IPS-NIHi7 (cell line): Measurements from ENCODE around the gene CHRM4.

Experiments used
- DNase-seq: peaks from one replicate; pipeline ENCODE4 v3.0.0; 2012; ENCODE audit warnings: mixed read lengths; ENCODE audit errors: extremely low spot score

CHRM4 gene

DNA sequence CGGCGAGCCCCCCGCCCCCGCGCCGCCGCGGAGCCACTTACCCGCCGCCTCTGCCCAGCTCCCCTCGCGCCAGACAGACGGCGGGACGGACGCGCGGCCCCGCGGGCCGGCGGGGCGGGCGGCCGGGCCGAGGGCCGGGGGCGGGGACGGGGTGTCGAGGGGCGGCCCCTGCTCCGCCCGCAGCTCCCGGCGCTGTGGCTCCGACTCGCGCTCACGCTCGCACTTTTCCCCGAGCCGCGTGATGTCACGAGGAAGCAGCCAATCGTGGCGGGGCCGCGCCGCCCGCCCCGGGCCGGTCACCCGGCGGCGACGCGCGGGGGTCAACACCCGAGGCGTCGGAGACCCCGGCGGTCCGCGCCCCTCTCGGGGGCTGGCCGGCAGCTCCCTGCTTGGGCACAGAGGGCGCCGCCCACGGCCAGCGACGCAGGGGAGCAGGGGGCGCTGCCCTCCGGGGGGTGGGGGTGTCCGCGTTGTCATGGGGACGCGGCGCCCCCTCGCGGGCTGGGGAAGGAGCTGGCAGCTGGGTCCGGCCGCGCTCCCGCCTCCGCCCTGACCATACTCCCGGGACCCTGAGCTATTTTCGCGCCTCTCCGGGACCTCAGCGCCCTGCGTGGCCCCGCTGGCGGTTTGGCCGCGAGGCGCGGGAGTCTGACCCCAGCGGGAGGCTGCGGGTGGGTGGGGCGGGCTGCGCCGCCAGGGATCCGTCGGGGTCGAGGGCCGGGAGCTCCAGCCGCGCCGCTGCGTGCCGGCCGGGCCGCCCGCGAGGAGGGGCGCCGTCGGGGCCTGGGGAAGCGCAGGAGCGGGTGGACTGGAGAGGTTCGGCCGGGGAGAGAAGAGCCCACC lies at the start of gene CHRM4:
CHRM4 (minus strand) TSS at position 199 of the 843 bp plus-strand sequence. CDS start 5,219 bp downstream, outside the sequence.
- DNase-seq, result peak; percentile 82

DNA sequence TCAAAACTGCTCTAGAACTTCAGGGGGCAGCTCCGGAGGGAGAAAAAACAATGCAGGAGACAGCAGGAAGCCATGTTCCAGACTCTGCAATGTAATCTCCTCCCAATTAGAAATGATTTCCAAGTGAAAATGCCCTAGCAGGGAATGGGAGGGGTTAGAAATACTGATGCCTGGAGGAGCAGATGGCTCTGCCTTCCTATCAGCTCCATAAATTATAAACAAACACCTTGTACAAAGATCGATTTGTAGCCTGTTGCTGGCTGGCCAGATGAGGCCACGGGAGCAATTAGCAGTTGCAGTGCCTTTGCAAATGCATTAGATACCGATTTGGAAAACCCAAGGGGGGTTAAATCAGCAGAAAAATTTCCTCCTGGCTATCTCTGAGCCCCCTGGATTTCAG lies 46.6 kb upstream of the CHRM4 start:
- no peak for DNase-seq

DNA sequence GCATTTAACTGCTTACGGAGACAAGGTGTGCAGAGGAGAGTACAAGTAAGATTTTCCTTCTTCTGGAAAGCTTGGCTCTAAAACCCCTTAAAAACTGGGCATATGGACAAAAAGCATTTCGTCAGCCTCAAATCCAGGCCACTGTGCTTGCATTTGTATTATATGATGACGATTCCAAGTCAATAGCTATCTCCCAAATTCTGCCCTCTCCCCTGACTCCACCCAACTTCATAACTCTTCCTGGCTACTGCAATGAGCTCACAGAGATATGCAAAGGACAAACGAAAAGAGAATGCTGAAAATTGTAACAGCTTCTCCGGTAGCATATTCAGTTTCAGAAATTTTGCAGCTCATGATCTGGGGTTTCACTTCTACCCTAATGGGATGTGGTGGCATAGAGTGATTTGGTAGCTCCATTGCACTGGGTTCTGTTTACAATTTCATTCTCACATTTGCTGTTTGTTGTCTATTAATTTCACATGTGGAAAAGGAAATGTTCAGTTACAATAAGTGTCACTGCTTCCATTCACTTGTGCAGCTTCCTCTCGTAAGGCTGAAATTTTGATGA lies 45.6 kb upstream of the CHRM4 start:
- no peak for DNase-seq

DNA sequence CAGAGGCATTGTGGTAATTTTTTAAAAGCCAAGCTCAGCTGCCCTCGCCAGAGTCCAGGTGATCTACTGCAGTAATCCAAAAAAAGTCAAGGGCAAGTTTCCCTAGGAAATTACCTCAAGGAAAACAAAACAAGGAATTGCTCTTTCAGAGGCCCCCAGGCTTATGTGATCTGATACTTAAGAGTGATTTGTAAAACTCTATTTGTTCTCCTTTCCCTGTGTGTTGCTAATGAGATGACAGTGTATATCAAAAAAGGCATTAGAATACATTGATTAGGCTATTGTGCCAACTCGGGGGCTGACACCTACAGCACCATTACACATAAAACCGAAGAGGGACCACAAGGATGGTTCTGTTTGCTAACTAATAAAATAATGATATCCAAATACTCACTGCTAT lies 44.5 kb upstream of the CHRM4 start:
- DNase-seq, result no peak

DNA sequence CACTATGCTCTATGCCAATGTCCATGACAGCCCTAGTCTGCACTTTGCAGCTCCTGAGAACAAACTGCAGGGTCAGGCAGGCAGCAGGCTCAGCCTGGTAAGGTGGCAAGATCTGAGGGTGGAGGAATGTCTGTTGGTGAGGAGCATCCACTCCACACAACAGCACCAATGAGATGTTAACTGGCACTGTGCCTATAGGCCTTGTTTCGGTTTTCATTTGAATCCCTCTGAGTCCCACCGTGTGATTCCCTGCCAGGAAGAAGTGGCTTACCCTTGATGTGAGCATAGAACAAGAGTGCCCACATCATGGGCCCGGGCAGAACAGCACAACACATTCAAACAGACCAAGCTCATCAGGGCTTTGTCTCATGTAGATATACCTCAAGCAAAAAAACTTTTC lies 44.1 kb upstream of the CHRM4 start:
- DNase-seq, result no peak

DNA sequence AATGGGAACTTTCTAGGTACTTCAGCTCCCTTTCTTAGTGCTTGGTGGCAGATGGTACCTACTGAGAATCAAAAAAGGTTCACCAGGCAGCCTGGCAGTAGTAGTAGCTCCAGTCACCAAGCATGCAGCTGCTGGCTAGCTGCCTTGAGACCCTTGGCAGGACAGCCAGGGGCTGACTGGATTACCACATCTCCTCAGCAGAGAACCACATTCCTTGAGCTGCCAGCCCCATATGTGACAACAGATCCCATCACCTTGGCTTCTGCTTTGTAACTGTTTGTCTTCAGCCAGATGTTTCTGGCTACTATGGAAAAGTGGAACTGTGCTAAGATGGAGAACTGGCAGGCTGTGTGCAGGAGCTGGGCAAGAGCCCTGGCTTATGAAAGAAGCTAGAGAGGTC lies 39.6 kb upstream of the CHRM4 start:
- DNase-seq, result no peak

DNA sequence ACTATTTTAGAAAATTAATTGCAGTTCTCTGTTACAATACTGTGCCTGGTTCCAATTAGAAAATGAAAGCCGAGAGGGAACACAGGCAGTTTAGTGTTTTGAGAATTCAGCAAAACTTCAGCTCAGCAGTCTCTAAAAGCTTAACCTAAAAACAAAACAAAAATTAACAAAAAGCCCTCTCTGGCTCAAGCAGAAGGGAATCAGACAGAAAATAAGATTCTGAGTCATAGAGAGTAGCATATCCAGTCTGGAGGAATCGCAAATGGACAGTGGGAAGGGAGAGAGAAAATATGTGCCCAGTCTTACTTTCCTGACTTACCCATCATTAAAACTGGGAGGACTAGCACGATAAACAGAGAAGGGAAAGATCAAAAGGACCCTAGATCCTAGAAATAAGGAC lies 38.1 kb upstream of the CHRM4 start:
- DNase-seq, result no peak

DNA sequence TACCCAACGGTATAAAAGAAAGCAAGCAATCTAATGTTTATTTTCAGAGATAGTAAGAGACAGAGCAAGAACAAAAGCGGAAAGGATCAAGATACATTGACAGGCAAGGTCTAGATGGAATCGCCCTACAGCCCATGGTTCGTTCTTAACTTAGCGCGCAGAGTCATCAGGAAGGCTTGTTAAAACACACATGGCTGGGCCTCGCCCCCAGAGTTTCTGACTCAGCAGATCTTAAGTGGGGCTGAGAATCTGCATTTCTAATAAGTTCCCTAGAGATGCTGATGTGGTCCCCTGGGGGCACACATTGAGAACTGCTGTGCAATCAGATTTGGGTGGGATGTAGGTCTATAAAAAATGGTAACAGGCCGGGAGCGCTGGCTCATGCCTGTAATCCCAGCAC lies 35.8 kb upstream of the CHRM4 start:
- DNase-seq, result no peak

DNA sequence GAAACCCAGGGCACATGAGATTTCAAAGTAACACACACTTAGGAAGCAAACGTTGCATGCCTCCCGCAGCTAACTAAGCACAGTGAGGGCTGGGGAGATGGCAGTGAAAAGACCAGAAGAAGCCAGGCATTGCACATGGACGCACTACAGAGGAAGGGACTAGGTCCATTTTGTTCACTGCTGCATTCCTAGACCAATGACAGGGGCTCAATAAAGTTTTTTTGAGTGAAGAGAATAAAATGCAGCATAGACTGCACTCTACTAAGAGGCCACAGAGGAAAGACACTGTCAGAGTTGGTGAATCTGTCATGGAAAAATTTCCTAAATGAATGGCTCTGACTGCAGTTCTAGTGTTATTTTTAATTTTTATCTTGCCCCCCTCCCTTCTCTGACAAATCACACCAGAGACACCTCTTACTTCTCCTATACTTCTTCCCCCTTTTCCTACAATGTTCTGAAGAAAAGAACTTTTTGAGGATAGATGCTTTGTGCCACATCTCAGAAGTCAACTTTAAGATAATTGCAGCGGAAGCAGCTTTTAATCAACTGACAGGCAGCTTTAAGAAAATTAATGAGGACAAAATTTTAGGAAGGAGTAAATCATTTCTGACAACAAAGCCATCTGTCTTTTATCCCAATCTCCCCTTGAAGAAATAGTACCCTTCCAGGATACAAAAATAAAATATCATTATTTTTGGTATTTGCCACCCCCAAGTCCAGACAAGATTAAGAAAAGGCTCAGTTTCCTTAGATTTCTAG lies 34.8 kb upstream of the CHRM4 start:
- no peak for DNase-seq

DNA sequence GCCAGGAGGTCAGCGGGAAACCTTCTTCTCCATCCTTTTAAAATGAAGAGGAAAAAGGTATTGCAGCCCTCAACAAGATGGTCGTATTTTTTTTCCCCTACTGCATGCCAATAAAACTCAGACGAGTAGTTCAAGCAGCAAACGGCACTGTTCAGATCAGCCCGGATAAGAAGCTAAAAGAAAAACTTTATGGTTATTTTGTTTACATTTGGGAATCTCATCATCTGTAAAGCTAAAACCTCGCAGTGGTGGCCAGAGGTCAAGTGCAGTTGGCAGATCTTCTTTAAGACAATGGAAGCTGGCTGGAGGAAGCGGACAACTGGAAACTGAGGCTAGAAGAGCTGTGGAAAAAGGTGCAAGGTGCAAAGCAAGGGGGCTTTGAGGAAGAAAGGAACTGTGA lies 31.0 kb upstream of the CHRM4 start:
- DNase-seq, result no peak

DNA sequence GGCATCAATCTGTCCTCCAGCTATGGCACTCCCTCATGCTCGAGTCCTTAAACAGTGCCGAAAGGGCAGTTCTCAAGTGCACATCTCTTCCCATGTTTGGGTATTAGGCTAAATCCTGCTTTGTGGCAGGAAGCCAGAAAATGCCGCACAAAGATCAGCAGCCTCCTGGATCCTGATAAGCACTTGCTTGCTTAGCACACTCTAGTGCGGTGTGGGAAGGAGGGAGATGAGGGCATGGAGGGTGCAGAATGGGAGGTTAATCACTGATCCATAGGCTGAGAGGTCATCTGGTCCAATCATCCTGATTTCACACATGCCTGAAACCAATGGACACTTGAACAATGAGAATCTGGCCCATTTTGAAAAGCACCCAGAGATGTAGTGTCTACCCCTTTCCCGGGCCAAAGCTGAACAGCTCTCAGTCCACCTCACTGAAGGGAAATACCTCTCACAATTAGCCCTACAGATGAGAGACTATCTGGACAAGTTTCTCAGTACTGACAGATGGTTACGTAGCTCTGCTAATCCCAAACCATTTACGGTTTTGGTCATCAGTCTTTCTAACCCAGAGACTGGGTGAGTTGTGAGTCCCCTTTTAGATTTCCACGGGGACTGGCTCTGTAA lies 29.8 kb upstream of the CHRM4 start:
- no peak for DNase-seq

DNA sequence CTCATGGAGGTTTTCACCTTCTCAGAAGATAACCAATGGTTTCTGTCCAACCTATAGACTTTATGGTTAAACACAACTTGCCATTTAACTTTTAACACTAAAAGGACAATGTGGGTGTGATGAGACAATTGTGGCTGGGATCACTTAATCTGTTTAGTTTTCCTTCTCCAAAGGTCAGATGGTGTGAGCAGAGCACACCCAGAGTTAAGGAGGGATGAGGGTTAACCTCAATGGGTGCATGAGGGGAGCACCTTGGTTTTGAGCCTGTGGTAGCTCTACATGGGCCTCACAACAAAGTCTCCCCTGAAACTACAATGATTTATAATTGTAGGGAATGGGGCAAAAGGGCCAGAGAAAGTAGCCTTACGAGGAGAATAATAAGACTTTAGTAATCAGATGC lies 28.9 kb upstream of the CHRM4 start:
- DNase-seq, result no peak

DNA sequence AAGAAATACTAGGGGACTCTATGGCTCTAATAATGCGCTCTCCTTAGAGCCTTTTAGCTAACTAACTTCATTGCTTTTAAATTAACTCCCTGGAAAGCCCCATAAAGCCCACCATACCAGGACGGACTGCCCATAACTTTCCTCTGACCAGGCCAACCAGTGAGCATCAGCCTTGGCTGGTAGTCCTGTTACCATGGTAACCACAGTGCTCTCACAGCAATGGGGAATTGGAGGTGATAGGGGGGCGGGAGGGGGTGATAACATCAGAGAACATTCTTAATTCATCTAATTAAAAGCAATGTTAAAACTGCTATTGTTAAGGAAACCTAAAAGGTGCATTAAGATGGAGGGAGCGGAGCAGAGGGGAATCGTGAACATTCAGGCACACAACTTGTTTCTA lies 27.2 kb upstream of the CHRM4 start:
- DNase-seq, result no peak

DNA sequence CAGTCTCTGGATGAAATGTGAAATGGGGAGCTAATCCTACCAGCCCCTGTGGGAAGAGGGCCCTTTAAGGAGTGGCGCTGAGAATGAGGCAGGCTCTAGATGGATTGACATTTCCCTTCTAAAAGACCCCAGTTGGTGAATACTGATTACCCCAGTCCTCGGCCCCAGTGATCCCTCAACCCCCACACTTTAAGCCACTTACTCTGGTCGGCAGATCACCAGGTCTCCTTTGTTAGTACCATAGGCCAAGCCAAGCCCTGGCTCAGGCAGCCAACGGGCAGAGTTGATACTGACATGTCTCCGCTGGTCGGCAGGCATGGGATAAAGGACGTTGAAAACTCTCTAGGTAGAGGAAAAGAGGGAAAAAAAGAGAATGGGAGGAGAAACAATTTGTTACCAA lies 26.1 kb upstream of the CHRM4 start:
- DNase-seq, result no peak

DNA sequence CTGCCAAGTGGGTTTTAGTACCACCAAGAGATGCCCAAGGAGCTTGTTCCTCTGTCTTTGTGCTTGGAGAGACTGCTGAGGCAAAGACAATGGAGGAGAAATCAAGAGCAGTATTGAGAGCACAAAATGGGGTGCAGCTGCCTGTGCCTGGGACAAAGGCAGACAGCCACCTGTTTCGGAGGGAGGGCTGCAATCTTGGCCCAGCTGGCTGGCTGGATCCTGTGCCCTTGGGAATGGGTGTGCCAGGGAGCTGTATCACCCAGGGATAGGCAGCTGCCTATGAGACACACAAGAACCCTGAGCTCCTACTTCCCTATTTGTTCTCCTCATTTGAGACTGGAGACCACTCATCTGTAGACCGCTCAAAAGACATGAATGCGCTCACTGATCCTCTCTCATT lies 23.3 kb upstream of the CHRM4 start:
- DNase-seq, result no peak

DNA sequence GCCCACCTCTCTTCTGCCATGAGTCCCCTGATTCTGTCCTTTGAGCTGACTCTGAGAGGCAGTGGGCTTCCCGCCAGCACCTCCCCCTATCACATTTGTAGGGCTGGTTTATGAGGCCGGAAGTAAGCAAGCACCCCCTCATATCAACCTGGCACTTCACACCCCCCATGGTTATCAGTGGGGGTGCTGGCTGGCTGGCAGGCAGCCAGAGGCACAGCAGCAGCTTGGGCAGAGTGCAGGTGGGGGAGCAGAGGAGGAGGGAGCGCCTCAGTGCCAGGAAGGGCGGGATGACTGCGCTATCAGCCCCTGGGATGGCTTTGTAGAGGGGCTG lies 22.9 kb upstream of the CHRM4 start:
- DNase-seq, result no peak

DNA sequence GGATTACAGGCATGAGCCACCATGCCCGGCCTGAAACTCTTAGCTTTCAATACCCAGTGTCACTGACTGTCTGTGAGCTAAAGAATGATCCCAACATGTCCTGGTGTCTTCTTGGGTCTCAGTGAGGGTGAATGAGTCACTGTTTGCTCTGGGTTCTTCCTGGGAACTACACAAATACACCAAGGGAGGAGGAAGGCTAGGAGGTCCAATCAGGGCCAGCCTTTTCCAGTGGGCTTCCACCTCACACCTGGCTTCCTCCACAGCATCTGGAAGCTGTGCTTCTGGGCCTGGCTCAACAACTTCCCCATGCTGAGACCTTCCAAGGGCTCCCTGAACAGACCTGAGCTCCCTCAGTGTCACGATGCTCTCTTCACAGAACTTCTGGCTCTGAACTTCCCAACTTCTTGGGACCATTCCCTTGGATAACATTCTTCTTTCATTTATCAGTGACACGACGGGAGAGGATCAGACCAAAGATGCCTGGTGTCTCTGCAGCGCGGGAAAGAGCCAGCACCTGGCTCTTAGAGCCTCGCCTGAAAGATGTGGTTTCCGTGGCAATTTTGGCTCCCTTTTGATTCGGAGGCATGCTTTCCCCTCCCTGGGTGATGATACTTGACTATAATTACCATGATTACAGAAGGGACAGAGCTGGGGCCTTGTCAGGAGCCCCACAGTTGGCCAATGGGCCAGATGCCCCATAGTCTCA lies 22.3 kb upstream of the CHRM4 start:
- DNase-seq, result no peak

DNA sequence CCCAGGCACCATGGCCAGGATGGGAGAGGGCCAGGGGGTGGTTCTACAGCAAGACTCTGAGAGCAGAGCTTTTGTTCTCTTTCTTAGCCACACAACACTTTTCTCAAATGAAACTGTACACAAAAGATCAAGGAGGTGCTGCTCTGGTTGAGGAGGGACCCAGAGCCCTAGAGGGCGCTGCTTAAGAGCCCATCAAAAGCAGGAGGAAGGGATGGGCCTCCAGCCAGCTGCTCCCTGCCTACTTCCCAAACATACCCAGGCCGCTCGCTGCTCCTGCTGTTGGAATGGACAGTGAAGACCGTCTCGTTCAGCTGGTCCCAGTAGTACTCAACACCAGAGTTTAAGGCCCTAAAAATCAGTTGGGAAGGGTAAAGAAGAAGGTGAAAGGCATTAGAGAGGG lies 18.4 kb upstream of the CHRM4 start:
- peak; percentile 81 for DNase-seq

DNA sequence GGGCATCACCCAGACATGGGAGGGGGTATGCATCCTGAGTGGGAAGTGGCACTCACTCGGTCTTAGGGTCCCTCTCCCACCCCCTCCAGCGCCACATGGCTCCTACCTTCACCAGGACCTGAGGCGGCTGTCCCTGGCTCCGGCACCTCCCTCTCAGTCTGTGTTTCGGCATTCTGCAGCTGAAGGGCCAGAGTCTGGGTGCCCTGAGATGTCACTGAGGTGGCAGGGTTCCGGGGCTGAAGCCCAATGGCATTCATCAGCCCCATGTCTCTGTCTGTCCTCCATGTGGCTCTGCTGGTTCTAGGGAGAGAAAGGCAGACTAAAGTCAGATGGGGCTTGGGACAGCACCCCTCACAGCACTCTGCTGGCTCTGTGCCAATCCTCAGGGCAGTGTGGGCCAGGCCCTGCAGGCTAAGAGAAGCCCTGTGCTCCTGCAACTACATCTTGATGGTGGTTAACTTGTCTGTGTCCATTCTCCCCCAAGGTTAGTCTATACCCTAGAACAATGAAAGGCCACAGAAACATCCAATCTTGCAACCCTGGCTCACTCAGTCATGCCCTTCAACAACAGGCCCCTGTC lies 16.9 kb upstream of the CHRM4 start:
- no peak for DNase-seq

DNA sequence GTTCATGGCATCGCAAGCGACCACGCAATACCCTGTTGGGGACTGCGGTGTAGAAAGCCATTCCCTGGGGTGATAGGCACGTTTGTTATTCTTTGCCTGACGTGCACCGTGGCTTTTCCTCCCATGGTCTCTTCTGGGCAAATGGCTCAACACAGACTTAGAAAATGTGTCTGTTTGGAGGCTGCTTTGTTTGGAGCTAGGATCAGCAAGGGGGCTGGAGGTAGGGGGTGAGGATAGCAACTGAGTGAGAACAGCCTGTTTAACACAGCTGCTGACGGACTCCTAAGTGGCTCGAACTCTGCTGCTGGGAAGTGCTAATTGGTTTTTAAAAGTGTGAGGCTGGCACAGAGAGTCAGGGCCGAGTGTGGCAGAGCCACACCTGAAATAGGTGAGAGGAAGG lies 16.1 kb upstream of the CHRM4 start:
- no peak for DNase-seq

DNA sequence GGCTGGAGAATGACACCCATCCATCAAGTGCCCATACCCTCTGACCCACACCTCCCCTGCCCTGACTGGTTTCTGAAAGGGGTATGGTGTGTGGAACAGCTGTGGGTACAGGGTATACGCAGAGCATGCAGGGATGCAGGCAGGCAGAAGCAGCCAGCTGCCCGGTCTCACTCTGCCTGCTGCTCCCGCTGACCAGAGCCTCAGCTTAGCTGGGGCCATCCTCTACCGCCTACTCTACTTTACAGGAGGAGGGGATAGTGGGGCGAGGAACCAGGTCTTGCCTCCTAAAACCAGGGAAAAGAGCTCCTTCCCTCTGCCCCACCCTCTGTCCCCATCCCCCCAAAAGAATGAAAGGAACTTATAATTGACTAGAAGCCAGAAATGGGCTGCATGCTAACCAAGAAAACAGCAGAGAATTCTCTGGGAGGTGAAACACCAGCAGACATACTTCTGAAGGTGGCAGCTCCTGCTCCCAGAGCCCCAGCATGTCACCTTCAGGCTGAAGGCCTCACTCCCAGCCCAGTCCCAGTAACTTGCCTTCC lies 13.0 kb upstream of the CHRM4 start:
- DNase-seq, result no peak
